Prostate gland (tissue), 2 donors: ENCODE data around the gene MDFIC.

ENCODE experiments used
- CTCF ChIP-seq, 4 experiments: fragments of 200-600 bp in 2 of 4; fragments of 450-650 bp in 2 of 4; sonication (generic) in 2 of 4; IDR thresholded peaks; 1 replicate in 3 of 4; 2 replicates in 1 of 4; pipeline ENCODE4 v1.5.1; 2016 to 2019; ENCODE audit warnings: antibody characterized with exemption in 4 of 4, mild to moderate bottlenecking in 2 of 4, moderate library complexity in 2 of 4
- POLR2A ChIP-seq: fragments of 450-650 bp; IDR thresholded peaks from one replicate; pipeline ENCODE4 v1.6.1; 2016; ENCODE audit warnings: antibody characterized with exemption, mild to moderate bottlenecking

GRCh38 chr7:114969096-114969495 lies 47.2 kb downstream of the MDFIC start:
- TF ChIP-seq CTCF (IDR thresholded peaks at IDR 0.05) (no peak), POLR2A (no peak)
